Measurements from ENCODE around the gene DOCK3.
"Not testable (repeated sequence)": the region's sequence is repeated elsewhere in the genome, so short reads cannot be mapped to it uniquely, and the experiment has no call there.

The DOCK3 gene

DNA sequence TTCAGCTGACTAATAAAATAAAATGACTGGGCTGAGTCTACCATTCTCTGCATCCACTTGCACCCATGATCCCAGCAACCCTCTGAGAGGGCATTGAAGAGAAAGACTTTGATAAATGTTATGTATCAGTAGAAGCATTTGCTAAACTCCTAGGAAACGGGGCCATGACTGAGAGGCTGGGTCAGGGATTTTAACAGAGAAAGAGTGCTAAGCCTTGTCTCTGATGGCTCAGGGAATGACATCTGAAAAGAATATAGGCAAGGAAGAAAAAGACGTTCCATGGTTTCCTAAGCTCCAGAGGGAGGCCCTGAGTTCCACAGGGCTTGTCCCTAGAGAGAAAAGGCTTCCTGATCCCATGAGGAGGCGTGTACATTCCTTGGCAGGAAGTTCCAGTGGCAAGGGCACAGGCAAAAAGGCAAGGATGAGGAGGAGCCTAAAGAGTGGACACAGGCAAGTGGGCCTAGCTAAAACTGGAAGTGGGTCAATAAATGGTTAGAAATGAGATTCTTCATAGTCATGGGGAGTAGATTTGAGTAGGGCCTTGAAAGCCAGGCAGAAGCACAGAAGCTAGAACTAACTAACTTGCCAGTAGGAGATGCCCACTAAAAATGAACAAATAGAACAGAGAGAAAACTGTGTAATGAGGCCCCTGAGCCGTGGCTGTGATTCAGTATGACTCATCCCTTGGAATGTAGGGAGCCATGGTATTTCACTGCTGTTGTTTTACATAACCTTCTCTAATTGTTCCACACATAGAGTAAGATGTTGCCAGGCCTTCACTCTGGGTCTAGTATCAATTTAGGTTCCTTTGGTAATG is 665.5 kb downstream of the DOCK3 start:
- no peak for FAIRE-seq

DNA sequence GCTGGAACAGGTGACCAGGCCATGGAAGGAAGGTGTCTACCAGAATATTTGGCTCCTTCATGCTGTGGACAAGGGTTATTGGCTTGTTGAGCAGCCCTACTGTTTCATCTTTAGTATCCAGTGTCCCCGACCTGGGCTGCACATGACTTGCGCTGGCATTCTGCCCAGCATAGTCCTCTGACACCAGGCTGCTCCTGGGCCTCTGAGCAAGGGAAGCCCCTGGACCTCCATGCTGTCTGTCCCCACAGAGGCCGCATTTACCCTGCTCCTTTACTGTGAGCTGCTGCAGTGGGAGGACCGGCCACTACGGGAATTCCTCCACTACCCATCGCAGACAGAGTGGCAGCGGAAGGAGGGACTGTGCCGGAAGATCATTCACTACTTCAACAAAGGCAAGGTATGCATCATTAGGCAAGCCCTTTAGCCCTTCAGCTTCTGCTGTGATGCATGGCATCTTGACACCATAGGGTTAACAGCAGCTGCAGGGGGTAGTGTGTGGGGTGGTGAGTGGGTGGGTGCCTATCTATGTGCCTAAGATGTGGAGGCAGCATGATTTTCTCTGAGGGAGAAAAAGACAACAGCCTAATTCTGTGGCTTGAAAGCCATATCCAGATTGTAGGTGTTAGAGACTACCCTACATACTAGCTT is 666.4 kb downstream of the DOCK3 start:
- FAIRE-seq = no peak

DNA sequence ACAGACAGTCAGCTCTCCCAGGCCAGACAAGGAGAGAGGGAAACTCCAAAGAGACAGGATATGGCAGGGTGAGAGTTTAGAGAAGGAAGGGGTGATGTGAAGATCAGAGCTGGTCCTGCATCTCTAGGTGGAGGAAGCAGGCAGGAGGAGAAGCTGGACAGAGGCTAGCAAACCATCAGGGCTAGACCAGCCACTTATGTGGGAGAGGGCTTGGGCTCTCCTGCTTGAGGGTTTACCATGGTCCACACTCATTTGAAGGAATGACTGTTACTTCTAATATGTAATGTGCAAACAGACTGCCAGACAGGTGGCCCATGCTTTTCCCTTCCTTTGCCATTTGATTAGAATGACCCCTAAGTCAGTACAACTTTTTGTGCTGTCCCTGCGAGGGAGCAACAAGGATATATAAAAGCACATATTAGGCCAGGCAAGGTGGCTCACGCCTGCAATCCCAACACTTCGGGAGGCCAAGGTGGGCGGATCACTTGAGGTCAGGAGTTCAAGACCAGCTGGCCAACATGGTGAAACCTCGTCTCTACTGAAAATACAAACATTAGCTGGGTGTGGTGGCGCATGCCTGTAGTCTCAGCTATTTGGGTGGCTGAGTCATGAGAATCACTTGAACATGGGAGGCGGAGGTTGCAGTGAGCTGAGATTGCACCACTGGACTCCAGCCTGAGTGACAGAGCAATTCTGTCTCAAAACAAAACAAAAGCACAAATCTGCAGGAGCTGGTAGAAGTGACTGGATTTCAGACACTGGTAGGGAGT is 669.4 kb downstream of the DOCK3 start:
- no peak for FAIRE-seq

DNA sequence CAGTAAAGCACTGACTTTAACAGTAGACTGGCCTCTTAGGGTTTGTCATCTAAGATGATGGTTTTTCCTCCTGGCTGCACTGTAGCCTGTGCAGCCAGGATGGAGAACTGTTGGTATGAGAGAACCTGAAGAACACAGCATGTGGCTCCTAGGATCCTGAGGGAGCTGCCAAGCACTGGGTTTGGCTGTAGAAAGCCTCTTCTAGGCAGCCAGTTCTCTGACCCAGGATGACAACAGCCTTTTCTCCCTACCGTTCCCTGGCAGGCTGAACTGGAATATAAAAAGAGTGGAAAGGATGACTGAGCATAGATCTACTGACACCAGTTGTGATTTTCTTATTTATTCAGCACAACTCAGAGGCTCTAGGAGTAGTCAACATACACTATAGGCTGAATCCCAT is 676.0 kb downstream of the DOCK3 start:
- no peak for FAIRE-seq

DNA sequence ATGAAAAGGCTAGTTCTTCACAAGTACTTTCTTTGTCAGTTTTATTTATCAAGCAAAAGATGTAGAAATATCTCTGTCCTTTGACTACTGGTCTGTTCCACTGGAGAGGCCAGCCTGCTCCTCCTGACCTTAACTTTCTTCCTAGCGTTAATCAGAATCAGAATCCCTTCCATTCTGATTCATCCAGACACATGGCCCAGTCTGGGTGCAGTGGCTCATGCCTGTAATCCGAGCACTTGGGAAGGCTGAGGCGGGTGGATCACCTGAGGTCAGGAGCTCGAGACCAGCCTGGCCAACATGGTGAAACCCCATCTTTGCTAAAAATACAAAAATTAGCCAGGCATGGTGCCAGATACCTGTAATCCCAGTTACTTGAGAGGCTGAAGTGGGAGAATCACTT is 678.4 kb downstream of the DOCK3 start:
- no peak for FAIRE-seq

DNA sequence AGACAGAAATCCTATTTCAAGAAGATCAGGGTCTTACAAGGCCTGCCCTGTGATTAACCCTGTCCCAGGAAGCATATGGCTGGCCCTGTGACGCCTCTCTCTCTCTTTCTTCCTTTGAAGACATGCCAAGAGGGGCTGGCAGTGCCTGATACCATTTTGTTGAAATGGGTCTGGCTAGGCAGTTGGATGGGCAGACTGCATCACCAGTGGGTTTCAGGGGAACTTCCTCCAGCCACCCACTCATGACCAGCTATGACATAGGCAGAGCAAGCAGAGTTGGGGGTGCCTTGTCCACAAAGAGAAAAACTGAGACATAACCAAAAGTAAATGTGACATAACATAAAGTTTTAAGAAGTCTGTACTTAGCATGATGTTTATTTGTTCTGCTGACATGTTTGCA is 679.0 kb downstream of the DOCK3 start:
- FAIRE-seq = no peak

DNA sequence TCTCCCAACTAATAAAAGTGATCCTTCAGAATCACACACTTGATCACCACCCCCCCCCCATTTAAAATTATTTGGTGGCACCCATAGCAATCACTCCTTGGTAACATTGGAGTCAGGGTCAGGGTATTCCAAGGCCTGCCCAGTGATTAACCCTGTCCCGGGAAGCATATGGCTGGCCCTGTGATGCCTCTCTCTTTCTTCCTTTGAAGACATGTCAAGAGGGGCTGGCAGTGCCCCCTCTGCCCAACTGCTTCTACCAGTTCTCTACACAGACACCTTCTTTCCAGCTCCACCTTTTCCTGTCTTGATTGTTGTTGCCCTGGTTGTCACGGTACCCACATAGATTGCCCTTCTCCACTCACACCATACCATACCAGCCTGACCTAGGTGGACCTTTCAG is 679.4 kb downstream of the DOCK3 start:
- no peak for FAIRE-seq

DNA sequence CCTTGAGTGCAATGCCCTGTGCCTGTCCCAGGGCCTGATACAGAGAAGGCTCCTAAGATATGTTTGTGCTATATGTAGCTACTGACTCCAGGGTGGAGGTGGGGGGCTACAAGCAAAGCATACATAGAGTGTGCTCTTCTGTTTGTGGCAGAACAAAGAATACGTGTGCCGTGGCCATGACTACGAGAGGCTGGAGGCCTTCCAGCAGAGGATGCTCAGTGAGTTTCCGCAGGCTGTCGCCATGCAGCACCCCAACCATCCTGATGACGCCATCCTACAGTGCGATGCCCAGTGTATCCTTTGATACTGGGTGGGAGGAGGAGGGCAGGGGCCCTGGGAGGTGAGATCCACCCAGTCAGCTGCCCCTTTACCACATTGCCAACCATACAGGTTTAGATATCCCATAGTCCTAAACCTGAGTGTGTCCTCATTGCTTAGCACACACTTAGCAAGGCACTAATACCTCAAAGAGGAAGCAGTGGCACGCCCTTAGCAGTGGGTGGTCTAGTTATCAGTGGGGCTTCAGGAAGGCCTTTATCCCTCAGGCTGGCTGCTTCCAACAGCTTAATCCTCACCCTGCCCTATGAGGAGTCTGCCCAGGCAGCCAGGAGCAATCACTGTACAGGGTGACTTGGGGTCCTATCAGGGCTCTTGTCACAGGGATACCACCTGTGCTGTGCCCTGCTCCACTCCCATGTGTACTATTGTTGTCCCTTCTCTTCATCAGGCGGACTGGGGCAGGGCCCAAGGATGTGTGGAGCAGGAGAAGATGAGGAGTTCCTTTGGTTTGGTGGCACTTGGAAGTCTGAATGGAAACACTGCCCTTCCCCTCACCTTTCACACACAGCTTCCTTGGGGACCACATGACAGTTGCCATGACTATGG is 680.2 kb downstream of the DOCK3 start:
- FAIRE-seq = no peak

DNA sequence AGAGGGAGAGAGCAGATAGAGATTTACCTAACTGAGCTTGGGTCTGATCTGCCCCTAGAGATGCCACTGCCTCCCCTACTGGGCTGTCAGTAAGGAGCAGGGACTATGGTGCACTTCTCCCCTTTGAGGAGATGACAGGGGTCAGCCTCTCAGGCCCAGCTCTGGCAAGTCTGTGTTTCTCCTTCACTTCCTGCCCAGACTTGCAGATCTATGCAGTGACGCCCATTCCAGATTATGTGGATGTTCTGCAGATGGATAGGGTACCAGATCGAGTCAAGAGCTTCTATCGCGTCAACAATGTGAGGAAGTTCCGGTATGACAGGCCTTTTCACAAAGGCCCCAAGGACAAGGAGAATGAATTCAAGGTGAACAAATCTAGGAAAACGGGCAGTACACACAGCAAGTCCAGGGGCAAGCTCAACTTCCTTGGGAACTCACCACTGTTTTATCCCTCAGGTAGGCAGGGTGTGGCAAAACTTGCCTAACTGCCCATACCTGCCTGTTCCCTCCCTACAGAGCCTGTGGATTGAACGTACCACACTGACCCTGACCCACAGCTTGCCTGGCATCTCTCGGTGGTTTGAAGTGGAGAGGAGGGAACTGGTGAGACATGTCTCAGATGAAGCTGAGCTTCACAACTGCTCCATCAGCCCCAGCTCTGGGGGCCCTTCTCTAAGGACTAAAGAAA is 681.3 kb downstream of the DOCK3 start:
- no peak for FAIRE-seq

DNA sequence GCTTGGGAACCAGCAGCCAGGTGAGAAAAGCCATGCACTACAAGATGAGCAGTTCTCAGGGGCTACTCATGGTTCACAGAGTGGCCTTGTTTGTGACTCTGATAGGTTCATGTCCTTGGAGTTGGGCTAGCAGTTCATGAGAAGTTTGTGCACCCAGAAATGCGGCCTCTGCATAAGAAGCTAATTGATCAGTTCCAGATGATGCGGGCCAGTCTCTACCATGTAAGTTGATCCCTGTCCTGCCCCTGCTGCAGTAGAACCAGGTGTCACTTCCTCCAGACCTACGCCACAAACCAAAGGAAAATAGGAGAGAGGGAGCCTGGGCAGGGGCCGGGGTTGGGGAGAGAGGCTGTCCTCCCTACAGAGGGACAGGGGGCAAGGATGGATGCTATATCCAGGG is 683.1 kb downstream of the DOCK3 start:
- FAIRE-seq = no peak

DNA sequence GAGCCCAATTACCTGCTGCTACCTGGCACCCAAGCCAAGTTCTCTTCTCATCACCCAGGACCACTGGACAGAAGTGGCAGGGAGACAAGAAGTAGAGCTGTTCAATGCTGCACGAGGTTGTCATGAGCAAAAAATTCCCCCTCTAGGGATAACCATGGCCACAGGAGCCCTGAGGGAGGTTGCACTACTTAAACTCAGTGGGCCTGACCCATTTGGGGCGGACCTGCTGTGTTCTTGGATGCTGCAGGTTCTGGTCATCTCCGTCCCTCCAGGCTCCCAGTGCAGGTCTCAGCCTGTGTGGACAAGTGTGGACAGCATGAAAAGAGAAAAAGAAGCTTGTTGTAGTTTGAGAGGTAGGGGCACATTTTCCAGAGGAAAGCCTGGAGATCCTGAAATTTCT is 684.3 kb downstream of the DOCK3 start:
- no peak for FAIRE-seq

DNA sequence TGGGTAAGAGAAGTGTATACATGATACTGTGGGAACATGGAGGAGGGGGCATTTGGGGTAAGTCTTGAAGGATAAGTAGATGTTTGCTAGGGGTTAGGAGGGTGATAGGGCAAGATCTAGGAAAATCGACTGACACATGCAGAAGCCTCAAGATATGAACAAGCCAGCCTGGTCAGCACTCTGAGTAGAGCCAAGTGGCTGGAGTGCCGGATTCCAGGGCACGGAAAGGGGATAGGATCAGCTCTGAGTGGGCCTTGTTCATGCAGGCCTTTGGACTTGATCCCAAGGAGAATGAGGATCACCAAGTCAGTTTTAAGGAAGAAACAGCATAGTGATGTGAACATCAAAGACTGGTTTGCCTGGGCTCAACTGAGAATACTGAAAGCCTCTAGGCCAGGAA is 686.1 kb downstream of the DOCK3 start:
- FAIRE-seq = no peak

DNA sequence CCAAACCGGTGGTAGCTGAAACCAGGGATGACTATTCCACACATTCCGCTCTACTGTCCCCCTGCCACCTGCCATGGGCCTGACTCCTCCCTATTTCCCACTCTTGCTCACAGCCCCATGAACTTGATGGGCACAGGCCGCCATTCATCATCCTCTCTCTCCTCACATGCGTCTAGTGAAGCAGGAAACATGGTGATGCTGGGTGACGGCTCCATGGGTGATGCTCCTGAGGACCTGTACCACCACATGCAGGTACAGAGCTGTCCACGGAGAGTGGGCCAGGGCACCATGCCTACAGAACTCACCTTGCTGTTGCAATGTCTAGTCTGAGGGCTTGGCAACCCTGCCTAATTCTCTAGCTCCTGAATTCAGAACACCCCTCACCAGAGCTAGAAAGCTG is 687.0 kb downstream of the DOCK3 start:
- FAIRE-seq = no peak

DNA sequence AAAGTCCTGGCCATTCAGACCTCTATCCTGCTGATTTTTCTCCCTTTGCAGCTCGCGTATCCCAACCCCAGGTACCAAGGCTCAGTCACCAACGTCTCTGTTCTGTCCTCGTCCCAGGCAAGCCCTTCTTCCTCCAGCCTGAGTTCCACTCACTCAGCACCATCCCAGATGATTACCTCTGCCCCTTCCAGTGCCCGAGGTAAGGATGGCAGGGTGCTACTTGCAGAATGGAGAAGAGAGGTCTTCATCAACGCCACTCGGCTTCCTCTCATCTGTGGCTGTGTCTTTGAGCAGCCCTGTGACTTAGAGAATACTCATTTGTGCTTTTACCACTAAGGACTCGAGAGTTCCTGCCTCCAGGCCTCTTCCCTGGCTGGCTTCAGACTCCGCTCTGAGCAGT is 687.7 kb downstream of the DOCK3 start:
- no peak for FAIRE-seq

DNA sequence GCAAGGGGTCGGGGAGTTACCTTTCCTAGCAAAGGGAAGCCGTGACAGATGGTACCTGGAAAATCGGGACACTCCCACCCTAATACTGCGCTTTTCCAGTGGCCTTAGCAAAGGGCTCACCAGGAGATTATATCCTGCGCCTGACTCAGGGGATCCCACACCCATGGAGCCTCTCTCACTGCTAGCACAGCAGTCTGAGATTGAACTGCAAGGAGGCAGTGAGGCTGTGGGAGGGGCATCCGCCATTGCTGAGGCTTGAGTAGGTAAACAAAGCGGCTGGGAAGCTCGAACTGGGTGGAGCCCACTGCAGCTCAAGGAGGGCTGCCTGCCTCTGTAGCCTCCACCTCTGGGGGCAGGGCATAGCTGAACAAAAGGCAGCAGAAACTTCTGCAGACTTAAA is 693.5 kb downstream of the DOCK3 start:
- FAIRE-seq = not testable (repeated sequence)

DNA sequence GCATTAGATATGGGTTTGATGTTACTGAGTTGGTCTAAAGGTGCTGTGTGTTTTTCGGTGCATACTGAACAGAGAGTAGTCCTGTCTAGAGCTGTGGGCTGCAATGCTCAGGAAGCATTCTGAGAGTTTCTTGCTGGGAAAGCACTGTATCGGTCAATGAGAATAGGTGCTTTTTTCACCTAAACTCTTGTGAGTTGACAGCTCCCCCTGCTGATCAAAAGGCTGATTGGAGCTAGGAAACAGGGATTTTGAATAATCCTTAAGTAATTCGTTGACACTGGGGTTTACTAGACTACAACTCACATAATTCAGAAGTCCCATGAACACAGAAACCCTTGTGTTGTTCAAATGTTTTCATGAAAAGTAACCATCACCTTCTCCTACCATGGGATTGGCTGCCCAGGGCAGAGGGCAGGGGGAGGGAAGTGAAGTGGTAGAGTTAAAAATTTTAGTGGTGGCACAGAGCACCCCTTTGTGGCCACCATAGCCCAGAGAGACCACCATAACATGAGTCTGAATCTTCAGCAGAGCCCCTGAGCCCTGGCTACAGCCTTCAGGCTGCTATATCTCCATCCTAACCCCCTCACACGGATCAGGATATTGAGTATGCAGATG is 697.3 kb downstream of the DOCK3 start:
- FAIRE-seq = peak; percentile 83

DNA sequence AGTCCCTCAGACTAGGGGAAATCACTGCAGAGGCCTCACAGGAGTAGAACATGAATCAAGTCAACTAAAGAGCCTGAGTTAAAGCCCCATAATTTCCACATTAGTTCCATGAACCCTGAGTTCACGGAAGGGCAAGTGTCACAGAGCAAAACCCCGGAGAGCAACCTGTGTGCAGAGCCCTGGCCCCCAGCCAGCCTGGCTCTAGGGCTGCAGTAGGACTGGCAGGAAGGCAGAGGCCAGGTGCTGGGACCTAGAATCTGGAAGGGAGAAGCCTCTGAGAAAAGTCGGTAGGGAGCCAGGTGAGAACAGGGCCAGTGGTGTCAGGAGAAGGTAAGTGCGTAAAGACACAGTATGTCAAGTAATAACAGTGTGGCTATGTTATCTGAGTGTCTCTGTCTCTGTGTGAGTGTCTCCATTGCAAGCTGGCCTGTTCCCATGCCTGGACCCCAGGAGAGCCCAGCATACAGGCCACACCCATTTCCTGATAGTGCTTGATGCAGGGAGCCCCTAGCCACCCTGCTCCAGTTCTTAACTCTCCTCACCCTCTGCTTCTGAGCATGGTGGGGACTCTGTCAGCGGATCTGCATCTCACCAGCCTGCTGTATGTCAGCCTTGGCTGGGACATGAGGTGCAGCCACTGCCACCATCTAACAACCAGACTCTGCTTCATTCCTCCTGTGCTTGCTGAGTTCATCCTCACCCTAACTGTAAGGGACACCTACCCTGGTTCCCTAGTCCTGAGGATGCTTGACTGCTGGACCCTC is 699.1 kb downstream of the DOCK3 start:
- no peak for FAIRE-seq

DNA sequence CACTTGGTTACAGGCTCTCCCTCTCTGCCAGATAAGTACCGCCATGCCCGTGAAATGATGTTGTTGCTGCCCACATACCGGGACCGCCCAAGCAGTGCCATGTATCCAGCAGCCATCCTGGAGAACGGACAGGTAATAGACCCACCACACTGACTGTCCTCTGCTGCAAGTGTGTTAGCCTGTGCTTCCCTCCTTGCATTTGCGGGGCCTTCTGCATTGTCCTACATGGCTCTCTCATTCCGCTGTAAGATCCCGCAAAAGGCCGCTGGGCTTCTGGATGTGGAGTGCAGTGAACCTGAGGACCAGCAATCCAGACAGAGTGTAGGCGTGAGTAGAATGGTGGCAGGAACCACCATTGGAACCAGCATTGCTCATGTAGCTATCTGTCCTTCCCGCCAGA is 699.7 kb downstream of the DOCK3 start:
- no peak for FAIRE-seq

DNA sequence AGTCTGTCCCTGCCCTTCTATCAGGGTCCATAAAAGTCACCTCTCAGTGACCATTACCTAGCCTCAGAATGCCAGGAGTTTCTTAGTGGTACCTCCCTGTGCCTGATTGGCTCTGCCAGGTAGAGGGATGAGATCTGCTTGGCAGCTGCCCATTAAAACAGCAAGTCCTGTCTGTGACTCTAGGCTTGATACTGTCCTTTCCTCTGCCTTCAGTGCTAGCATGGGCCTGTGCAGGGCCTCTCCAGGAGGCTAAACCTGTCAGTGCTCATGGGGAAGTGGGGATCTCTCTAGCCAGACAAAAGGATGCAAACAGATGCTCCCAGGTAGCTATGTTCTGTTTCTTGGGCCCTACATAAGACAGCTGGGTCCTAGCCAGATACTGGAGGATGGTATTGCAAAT is 700.4 kb downstream of the DOCK3 start:
- no peak for FAIRE-seq

DNA sequence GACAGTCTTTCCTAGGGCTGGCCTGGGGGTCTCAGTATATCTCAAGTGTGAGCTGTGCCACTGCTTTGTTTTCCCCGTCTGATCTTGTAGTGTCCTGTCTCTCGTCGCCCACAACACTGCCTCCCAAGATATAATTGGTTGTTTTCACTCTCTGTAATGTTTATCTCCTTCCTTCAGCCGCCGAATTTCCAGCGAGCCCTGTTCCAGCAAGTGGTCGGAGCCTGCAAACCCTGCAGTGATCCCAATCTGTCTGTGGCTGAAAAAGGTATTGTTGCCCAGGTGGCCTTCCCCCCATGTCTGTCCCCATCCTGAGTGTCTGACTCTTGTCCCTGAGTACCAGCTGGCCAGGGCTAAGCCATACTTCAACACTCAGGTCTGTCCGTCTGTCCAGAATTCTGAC is 700.8 kb downstream of the DOCK3 start:
- no peak for FAIRE-seq

DNA sequence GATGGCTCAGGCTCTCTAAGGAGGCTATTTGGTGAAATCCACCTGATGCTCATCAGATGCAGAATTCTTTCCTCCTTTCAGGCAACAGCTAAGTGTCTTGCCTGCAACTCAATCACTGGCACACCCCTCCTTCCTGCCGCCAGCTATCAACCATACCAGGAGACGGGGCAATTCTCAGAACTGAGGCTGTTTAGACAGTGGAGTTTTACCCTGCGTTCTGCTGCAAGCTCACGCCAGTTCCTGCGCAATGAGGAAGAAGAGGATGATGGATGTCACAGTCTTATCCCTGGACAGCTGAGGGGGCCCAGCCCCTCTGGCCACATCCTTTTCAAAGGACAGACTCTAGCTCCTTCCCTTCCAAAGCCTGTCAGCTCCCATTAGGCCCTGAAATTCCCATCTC is 703.3 kb downstream of the DOCK3 start:
- no peak for FAIRE-seq

Data from TTC549 (cell line).